OCI-LY3 (cell line): ENCODE data around the gene REC114.
"Not testable (repeated sequence)": the region's sequence is repeated elsewhere in the genome, so short reads cannot be mapped to it uniquely, and the experiment has no call there.

Source experiments
- H2AFZ ChIP-seq: fragments of 200-600, 300-600 bp; shearing (Covaris generic); 2 replicates; pipeline ENCODE4 v1.6.0; 2014; ENCODE audit warnings: antibody characterized with exemption, low read depth, low read length
- H3K27ac ChIP-seq: fragments of 200-600, 300-600 bp; sonication (generic); 2 replicates; pipeline ENCODE4 v1.5.1; 2014; ENCODE audit warnings: mild to moderate bottlenecking, low read length, moderate library complexity, mixed read lengths
- H3K27me3 ChIP-seq: fragments of 200-600, 300-600 bp; sonication (generic); 2 replicates; pipeline ENCODE4 v1.6.1; 2014; ENCODE audit warnings: low read depth, low read length, mixed read lengths
- H3K36me3 ChIP-seq: fragments of 200-600, 300-600 bp; sonication (generic); replicated peaks from 2 replicates; pipeline ENCODE3; 2014; ENCODE audit warnings: low read depth, low read length, mixed read lengths
- H3K4me1 ChIP-seq: fragments of 300-600, 200-600 bp; sonication (generic); 2 replicates; pipeline ENCODE4 v1.6.1; 2014; ENCODE audit warnings: low read length, mixed read lengths
- H3K4me2 ChIP-seq: fragments of 200-600, 300-600 bp; sonication (generic); 2 replicates; pipeline ENCODE4 v1.6.1; 2014; ENCODE audit warnings: low read length, mixed read lengths
- H3K4me3 ChIP-seq: fragments of 300-600, 200-600 bp; sonication (generic); 2 replicates; pipeline ENCODE4 v1.5.1; 2014; ENCODE audit warnings: antibody characterized with exemption, mild to moderate bottlenecking, low read length, moderate library complexity
- H3K79me2 ChIP-seq: fragments of 300-600, 200-600 bp; shearing (Covaris generic); 2 replicates; pipeline ENCODE4 v1.6.1; 2014; ENCODE audit warnings: mild to moderate bottlenecking, low read length, mixed read lengths
- H3K9ac ChIP-seq: fragments of 300-600, 200-600 bp; shearing (Covaris generic); 2 replicates; pipeline ENCODE4 v1.6.0; 2014; ENCODE audit warnings: mild to moderate bottlenecking, low read length, moderate library complexity
- H3K9me3 ChIP-seq: fragments of 200-600, 300-600 bp; shearing (Covaris generic); 2 replicates; pipeline ENCODE4 v1.6.1; 2014; ENCODE audit warnings: low read length, mixed read lengths; ENCODE audit not compliant: insufficient read depth
- H4K20me1 ChIP-seq: fragments of 200-600, 300-600 bp; sonication (generic); 2 replicates; pipeline ENCODE4 v1.6.1; 2016; ENCODE audit warnings: low read length, mixed read lengths; ENCODE audit not compliant: insufficient read depth
- CTCF ChIP-seq: fragments of 200-600, 300-600 bp; sonication (generic); IDR thresholded peaks from 2 replicates; pipeline ENCODE4 v1.5.1; 2014; ENCODE audit warnings: antibody characterized with exemption, low read length, low read depth
- EZH2phosphoT487 ChIP-seq: fragments of 200-600 bp; shearing (Covaris generic); IDR thresholded peaks from 2 replicates; pipeline ENCODE4 v1.6.1; 2018; ENCODE audit warnings: antibody characterized with exemption, mixed run types, low read depth

The REC114 gene

GRCh38 chr15:73424506-73424905 lies 18.5 kb upstream of the REC114 start:
- H2AFZ ChIP-seq, result no peak overlapping the region
- H3K27me3 ChIP-seq, result peaks cover 66% of the 10 kb centered on the region
- H3K9ac ChIP-seq, result no peak overlapping the region
- no peak overlapping the region for H3K4me3 ChIP-seq
- TF ChIP-seq CTCF (no peak), EZH2phosphoT487 (no peak)
- H3K4me2 ChIP-seq, result no peak overlapping the region
- H3K9me3 ChIP-seq, result no peaks in the 10 kb centered on the region
- H3K36me3 ChIP-seq, result no peaks in the 10 kb centered on the region
- no peak overlapping the region for H3K27ac ChIP-seq
- no peaks in the 10 kb centered on the region for H3K79me2 ChIP-seq
- peaks cover 14% of the 10 kb centered on the region for H3K4me1 ChIP-seq
- 0 out of 2 replicates have a peak, but pooled peaks cover 5% of the 10 kb centered on the region for H4K20me1 ChIP-seq

GRCh38 chr15:73425510-73425909 lies 17.5 kb upstream of the REC114 start:
- no peak overlapping the region for H3K27ac ChIP-seq
- no peak overlapping the region for H3K4me2 ChIP-seq
- peaks cover 14% of the 10 kb centered on the region for H3K4me1 ChIP-seq
- H3K4me3 ChIP-seq, result no peak overlapping the region
- H3K27me3 ChIP-seq, result peaks cover 66% of the 10 kb centered on the region
- H3K79me2 ChIP-seq, result no peaks in the 10 kb centered on the region
- H3K9me3 ChIP-seq, result no peaks in the 10 kb centered on the region
- no peak overlapping the region for H3K9ac ChIP-seq
- no peak overlapping the region for H2AFZ ChIP-seq
- no peaks in the 10 kb centered on the region for H3K36me3 ChIP-seq
- 0 out of 2 replicates have a peak, but pooled peaks cover 5% of the 10 kb centered on the region for H4K20me1 ChIP-seq
- TF ChIP-seq CTCF (no peak), EZH2phosphoT487 (no peak)

GRCh38 chr15:73426323-73426994 lies 16.5 kb upstream of the REC114 start:
- Histone ChIP-seq H3K79me2 (no peaks in the 10 kb centered on the region), H3K27me3 (peaks cover 71% of the 10 kb centered on the region), H3K9ac (no peak overlapping the region), H2AFZ (no peak overlapping the region), H3K4me2 (peak overlapping the region; percentile 9; the same call in 1 of the 2 replicates), H3K4me1 (peaks cover 14% of the 10 kb centered on the region), H3K9me3 (no peaks in the 10 kb centered on the region), H3K36me3 (no peaks in the 10 kb centered on the region), H3K27ac (no peak overlapping the region), H3K4me3 (no peak overlapping the region), H4K20me1 (0 out of 2 replicates have a peak, but pooled peaks cover 5% of the 10 kb centered on the region)
- TF ChIP-seq CTCF, result no peak
- no peak for TF ChIP-seq EZH2phosphoT487

GRCh38 chr15:73431329-73431728 lies 11.6 kb upstream of the REC114 start:
- H3K4me1 ChIP-seq, H3K27ac ChIP-seq, H3K4me3 ChIP-seq, H3K9me3 ChIP-seq, H3K4me2 ChIP-seq, H2AFZ ChIP-seq, H3K9ac ChIP-seq, H3K36me3 ChIP-seq, H3K79me2 ChIP-seq, H4K20me1 ChIP-seq: not testable (repeated sequence)
- H3K27me3 ChIP-seq, result peaks cover 56% of the 10 kb centered on the region
